ENCODE measurements around the gene COL1A2. TPM values are rescaled to one million over a fixed set of nuclear protein-coding genes. Genes with fewer than 3 reads are reported as not detected.

The COL1A2 gene
- total RNA-seq, 1 experiment from 2014 or later = not detected

GRCh38 chr7:94357076-94357475 lies 37.6 kb upstream of the COL1A2 start:
- H3K9me3 Mint-ChIP-seq (ENCODE audit: low read depth, unreplicated experiment) = no peaks in the 10 kb centered on the region
- DNase-seq = no peak
- TF ChIP-seq, protein P1, sequence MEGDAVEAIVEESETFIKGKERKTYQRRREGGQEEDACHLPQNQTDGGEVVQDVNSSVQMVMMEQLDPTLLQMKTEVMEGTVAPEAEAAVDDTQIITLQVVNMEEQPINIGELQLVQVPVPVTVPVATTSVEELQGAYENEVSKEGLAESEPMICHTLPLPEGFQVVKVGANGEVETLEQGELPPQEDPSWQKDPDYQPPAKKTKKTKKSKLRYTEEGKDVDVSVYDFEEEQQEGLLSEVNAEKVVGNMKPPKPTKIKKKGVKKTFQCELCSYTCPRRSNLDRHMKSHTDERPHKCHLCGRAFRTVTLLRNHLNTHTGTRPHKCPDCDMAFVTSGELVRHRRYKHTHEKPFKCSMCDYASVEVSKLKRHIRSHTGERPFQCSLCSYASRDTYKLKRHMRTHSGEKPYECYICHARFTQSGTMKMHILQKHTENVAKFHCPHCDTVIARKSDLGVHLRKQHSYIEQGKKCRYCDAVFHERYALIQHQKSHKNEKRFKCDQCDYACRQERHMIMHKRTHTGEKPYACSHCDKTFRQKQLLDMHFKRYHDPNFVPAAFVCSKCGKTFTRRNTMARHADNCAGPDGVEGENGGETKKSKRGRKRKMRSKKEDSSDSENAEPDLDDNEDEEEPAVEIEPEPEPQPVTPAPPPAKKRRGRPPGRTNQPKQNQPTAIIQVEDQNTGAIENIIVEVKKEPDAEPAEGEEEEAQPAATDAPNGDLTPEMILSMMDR (IDR thresholded peaks at IDR 0.05; ENCODE audit: unreplicated experiment) = no peak
- no peak overlapping the region for H3K4me3 Mint-ChIP-seq (ENCODE audit: low read depth, unreplicated experiment)
- no peaks in the 10 kb centered on the region for H3K27me3 Mint-ChIP-seq (ENCODE audit: unreplicated experiment)
- no TSS peak for BruUV-seq (replicated peaks)
- CTCF ChIA-PET = no interaction called here
- intact Hi-C loops (cut with micrococcal nuclease; ENCODE audit: unreplicated experiment) = no loop called here
- H3K4me1 Mint-ChIP-seq (ENCODE audit: low read depth, unreplicated experiment) = no peaks in the 10 kb centered on the region
- no peak overlapping the region for H3K27ac Mint-ChIP-seq (ENCODE audit: unreplicated experiment)
- no peaks in the 10 kb centered on the region for H3K36me3 Mint-ChIP-seq (ENCODE audit: insufficient read depth, unreplicated experiment)

DNA sequence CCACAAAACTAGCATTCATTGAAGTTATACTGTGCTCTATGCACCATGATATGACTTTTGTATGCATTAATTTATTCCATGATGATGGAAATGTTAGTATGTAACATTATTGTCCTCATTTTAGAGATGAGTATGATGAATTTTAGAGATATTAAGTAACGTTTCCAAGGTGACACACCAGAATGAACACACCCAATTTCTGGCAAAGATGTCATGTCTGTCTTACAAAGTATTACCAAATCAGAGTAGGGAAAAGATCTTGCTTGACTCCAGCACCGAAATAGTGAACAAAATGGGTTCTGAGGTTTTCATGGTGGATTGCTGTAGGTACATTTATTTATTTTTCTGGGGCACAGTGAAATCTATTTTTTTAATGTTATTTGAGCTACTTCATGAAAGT lies 33.8 kb upstream of the COL1A2 start:
- TF ChIP-seq, protein P1 (IDR thresholded peaks at IDR 0.05; ENCODE audit: unreplicated experiment) = no peak
- no peak overlapping the region for H3K4me3 Mint-ChIP-seq (ENCODE audit: low read depth, unreplicated experiment)
- no peaks in the 10 kb centered on the region for H3K36me3 Mint-ChIP-seq (ENCODE audit: insufficient read depth, unreplicated experiment)
- intact Hi-C loops (cut with micrococcal nuclease; ENCODE audit: unreplicated experiment) = no loop called here
- H3K4me1 Mint-ChIP-seq (ENCODE audit: low read depth, unreplicated experiment) = no peaks in the 10 kb centered on the region
- no peaks in the 10 kb centered on the region for H3K27me3 Mint-ChIP-seq (ENCODE audit: unreplicated experiment)
- CTCF ChIA-PET = no interaction called here
- no peak overlapping the region for H3K27ac Mint-ChIP-seq (ENCODE audit: unreplicated experiment)
- DNase-seq = no peak
- BruUV-seq (replicated peaks) = no TSS peak
- H3K9me3 Mint-ChIP-seq (ENCODE audit: low read depth, unreplicated experiment) = no peaks in the 10 kb centered on the region

DNA sequence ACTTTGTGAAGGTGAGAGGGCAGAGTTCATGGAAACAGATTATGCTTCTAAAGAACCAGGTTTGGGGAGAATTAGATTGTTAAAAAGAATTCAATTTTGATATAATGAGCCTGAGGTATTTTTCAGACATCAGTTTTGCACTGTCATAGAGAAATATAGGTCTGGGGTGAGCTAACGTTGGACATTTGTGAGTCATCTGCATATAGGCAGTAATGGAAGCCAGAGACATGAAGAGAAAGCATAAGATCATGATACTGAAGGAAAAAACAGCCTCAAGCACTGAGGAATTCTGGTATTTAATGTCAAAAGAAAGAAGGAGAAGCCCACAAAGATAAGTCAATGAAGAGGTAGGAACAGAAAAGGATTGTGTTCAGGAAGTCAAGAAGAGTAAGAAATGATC lies 32.4 kb upstream of the COL1A2 start:
- DNase-seq = no peak
- TF ChIP-seq, protein P1 (IDR thresholded peaks at IDR 0.05; ENCODE audit: unreplicated experiment) = no peak
- Mint-ChIP-seq H3K9me3 (ENCODE audit: low read depth, unreplicated experiment) (no peaks in the 10 kb centered on the region), H3K4me3 (ENCODE audit: low read depth, unreplicated experiment) (no peak overlapping the region), H3K27me3 (ENCODE audit: unreplicated experiment) (no peaks in the 10 kb centered on the region), H3K4me1 (ENCODE audit: low read depth, unreplicated experiment) (no peaks in the 10 kb centered on the region), H3K27ac (ENCODE audit: unreplicated experiment) (no peak overlapping the region), H3K36me3 (ENCODE audit: insufficient read depth, unreplicated experiment) (no peaks in the 10 kb centered on the region)
- BruUV-seq (replicated peaks) = no TSS peak
- CTCF ChIA-PET = no interaction called here
- intact Hi-C loops (cut with micrococcal nuclease; ENCODE audit: unreplicated experiment) = no loop called here

- Mint-ChIP-seq H3K27me3 (ENCODE audit: unreplicated experiment) (no peaks in the 10 kb centered on the region), H3K4me3 (ENCODE audit: low read depth, unreplicated experiment) (no peak overlapping the region), H3K36me3 (ENCODE audit: insufficient read depth, unreplicated experiment) (no peaks in the 10 kb centered on the region), H3K4me1 (ENCODE audit: low read depth, unreplicated experiment) (no peaks in the 10 kb centered on the region), H3K9me3 (ENCODE audit: low read depth, unreplicated experiment) (no peaks in the 10 kb centered on the region), H3K27ac (ENCODE audit: unreplicated experiment) (no peak overlapping the region)
- intact Hi-C loops (cut with micrococcal nuclease; ENCODE audit: unreplicated experiment) = no loop called here
- TF ChIP-seq, protein P1 (IDR thresholded peaks at IDR 0.05; ENCODE audit: unreplicated experiment) = no peak
- CTCF ChIA-PET = no interaction called here
- BruUV-seq (replicated peaks) = no TSS peak
- no peak for DNase-seq
Measured at GRCh38 chr7:94364816-94365215, 29.9 kb upstream of the COL1A2 start.

DNA sequence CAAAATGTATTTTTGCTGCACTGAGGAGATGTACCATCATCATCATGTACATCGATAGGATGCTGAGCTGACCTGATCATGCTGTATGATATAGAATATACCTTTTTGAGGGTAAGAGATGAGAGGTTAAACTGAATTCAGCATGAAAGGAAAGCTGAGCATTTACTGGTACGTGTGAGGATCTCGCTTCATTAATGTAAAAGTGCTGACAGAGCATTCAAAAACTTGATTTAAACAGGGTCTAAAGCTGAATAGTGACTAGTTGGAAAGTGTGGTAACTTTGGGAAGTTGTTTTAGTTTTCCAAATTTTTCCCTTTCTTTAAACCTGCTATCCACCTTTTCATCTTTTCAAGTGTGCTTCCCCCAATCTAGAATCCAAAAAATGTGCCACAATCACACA lies 28.5 kb upstream of the COL1A2 start:
- Mint-ChIP-seq H3K27me3 (ENCODE audit: unreplicated experiment) (no peaks in the 10 kb centered on the region), H3K4me1 (ENCODE audit: low read depth, unreplicated experiment) (no peaks in the 10 kb centered on the region), H3K27ac (ENCODE audit: unreplicated experiment) (no peak overlapping the region), H3K4me3 (ENCODE audit: low read depth, unreplicated experiment) (no peak overlapping the region), H3K36me3 (ENCODE audit: insufficient read depth, unreplicated experiment) (no peaks in the 10 kb centered on the region), H3K9me3 (ENCODE audit: low read depth, unreplicated experiment) (no peaks in the 10 kb centered on the region)
- CTCF ChIA-PET = no interaction called here
- DNase-seq = no peak
- no TSS peak for BruUV-seq (replicated peaks)
- TF ChIP-seq, protein P1 (IDR thresholded peaks at IDR 0.05; ENCODE audit: unreplicated experiment) = no peak
- intact Hi-C loops (cut with micrococcal nuclease; ENCODE audit: unreplicated experiment) = no loop called here
